HG02981 (cell line): Measurements from ENCODE around the gene HNMT.

Experiments used
- ATAC-seq: cut with Tn5 transposase; IDR thresholded peaks from one replicate; pipeline ENCODE4 v1.9.1; 2021; ENCODE audit warnings: mild to moderate bottlenecking, moderate library complexity; ENCODE audit not compliant: unreplicated experiment

HNMT gene

GRCh38 chr2:138009622-138010021, 45.3 kb downstream of the HNMT start:
- ATAC-seq, result no peak

GRCh38 chr2:138010890-138011289, 46.6 kb downstream of the HNMT start:
- ATAC-seq, result no peak

- no peak for ATAC-seq
Observed at GRCh38 chr2:138012082-138012481, 47.8 kb downstream of the HNMT start.

- ATAC-seq, result no peak
Observed at GRCh38 chr2:138012968-138013367, 48.7 kb downstream of the HNMT start.

- ATAC-seq, result no peak
Observed at GRCh38 chr2:138013639-138014038, 49.4 kb downstream of the HNMT start.

- no peak for ATAC-seq
Observed at GRCh38 chr2:138015494-138015893, 51.2 kb downstream of the HNMT start.

GRCh38 chr2:138016351-138017087, 52.2 kb downstream of the HNMT start:
- ATAC-seq, result no peak

GRCh38 chr2:138017824-138018223, 53.6 kb downstream of the HNMT start:
- ATAC-seq, result no peak

- ATAC-seq, result no peak
Observed at GRCh38 chr2:138018866-138019688, 54.8 kb downstream of the HNMT start.

- ATAC-seq, result no peak
Observed at GRCh38 chr2:138020432-138020831, 56.2 kb downstream of the HNMT start.

- ATAC-seq, result no peak
Observed at GRCh38 chr2:138021154-138021553, 56.9 kb downstream of the HNMT start.

GRCh38 chr2:138023298-138023697, 59.0 kb downstream of the HNMT start:
- no peak for ATAC-seq

GRCh38 chr2:138023976-138024375, 59.7 kb downstream of the HNMT start:
- no peak for ATAC-seq

GRCh38 chr2:138026111-138027020, 62.1 kb downstream of the HNMT start:
- ATAC-seq, result no peak

- ATAC-seq, result peak; percentile 50
Observed at GRCh38 chr2:138028538-138028937, 64.3 kb downstream of the HNMT start.

- no peak for ATAC-seq
Observed at GRCh38 chr2:138029276-138029675, 65.0 kb downstream of the HNMT start.

GRCh38 chr2:138030459-138030858, 66.2 kb downstream of the HNMT start:
- ATAC-seq, result peak; percentile 48

GRCh38 chr2:138032334-138032733, 68.1 kb downstream of the HNMT start:
- no peak for ATAC-seq

- ATAC-seq, result no peak
Observed at GRCh38 chr2:138034536-138034935, 70.3 kb downstream of the HNMT start.

- no peak for ATAC-seq
Observed at GRCh38 chr2:138035608-138036217, 71.4 kb downstream of the HNMT start.

- ATAC-seq, result no peak
Observed at GRCh38 chr2:138036522-138036921, 72.2 kb downstream of the HNMT start.
